ENCODE measurements around the gene VAV3. TPM values are rescaled to one million over a fixed set of nuclear protein-coding genes. Genes with fewer than 3 reads are reported as not detected.
A peak's percentile ranks its signal among the peaks of the same experiment; 100 is the strongest.

VAV3 gene
- total and polyA plus RNA-seq, 2 of the 8 experiments (the other 6 are each of a cell fraction or from before 2014, with no cell fraction given), result 2.9 to 7.9 TPM

DNA sequence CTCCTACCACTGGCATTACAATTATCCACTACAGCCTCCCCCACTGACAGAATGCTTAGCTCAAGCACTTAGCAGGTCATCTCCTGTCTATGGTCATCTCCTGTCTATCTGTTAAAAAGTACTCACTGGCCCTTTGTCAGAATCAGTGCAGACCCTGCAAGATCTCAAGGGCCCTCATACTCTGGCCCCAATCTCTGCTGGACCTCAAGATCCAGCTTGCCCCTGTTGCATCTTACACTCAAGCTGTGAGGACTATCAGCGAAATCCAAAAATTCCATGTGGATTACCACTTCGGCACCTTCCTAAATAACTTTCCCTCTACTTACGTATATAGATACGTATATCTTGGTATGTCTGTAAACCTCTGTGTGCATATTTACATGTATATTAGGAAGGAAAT, 101.6 kb downstream of the VAV3 start:
- Histone ChIP-seq H3K9me3 (ENCODE audit: insufficient read depth in 2 of 2, low read depth in 1 of 2, low read length in 1 of 2) (no peaks in the 10 kb centered on the region), H3K23me2 (ENCODE audit: low read depth, low read length) (no peaks in the 10 kb centered on the region; the same call in 1 of the 2 replicates), H3K4ac (replicated peaks; ENCODE audit: insufficient read length, low read depth, low read length) (no peak overlapping the region), H3K27me3 (replicated peaks in 1 of 4; ENCODE audit: control insufficient read depth in 3 of 4, extremely low read depth in 1 of 4, insufficient read depth in 3 of 4, low read length in 3 of 4) (no peaks in the 10 kb centered on the region), H2AFZ (ENCODE audit: low read length) (no peak overlapping the region), H3K18ac (ENCODE audit: extremely low read depth, low read length) (no peak overlapping the region), H3K79me1 (ENCODE audit: low read depth, low read length) (no peaks in the 10 kb centered on the region), H2BK120ac (replicated peaks; ENCODE audit: low read depth, low read length) (no peak overlapping the region), H4K20me1 (replicated peaks in 1 of 2; ENCODE audit: control insufficient read depth in 1 of 2, insufficient read depth in 2 of 2, low read length in 2 of 2) (no peaks in the 10 kb centered on the region), H3K4me1 (replicated peaks in 1 of 4; ENCODE audit: control insufficient read depth in 3 of 4, insufficient read depth in 4 of 4, low read length in 3 of 4) (peaks cover 5 to 11% (median 10%) of the 10 kb centered on the region in 4 experiments; a peak in 6 of 7 replicates), H2BK5ac (ENCODE audit: low read depth, low read length) (peak overlapping the region; percentile 21; the same call in 1 of the 2 replicates), H3K4me3 (ENCODE audit: extremely low read depth in 1 of 4, insufficient read depth in 2 of 4, low read depth in 3 of 4, low read length in 4 of 4) (no peak overlapping the region), H2AK5ac (ENCODE audit: low read depth, low read length) (no peak overlapping the region), H2BK20ac (ENCODE audit: low read length) (no peak overlapping the region), H4K8ac (ENCODE audit: extremely low read depth, insufficient read depth, low read length) (no peak overlapping the region), H4K91ac (replicated peaks; ENCODE audit: insufficient read length, low read length) (peak overlapping the region; percentile 27), H3K4me2 (ENCODE audit: insufficient read depth in 1 of 2, low read depth in 2 of 2, low read length in 2 of 2) (no peak overlapping the region), H3K9ac (replicated peaks in 1 of 4; ENCODE audit: extremely low read depth in 1 of 4, low read depth in 3 of 4, low read length in 3 of 4) (no peak overlapping the region), H3K27ac (ENCODE audit: low read depth, low read length) (no peak overlapping the region), H2BK12ac (ENCODE audit: low read depth, low read length) (peak overlapping the region; percentile 13; the same call in 1 of the 2 replicates), H4K5ac (ENCODE audit: insufficient read length, low read depth, low read length) (no peak overlapping the region), H2BK15ac (ENCODE audit: low read length) (0 out of 2 replicates have a peak overlapping the region, but pooled peaks have one; percentile 34), H3K23ac (ENCODE audit: insufficient read length) (no peak overlapping the region), H3K14ac (ENCODE audit: insufficient read length) (no peak overlapping the region), H3K79me2 (ENCODE audit: control insufficient read depth in 1 of 2, insufficient read depth in 2 of 2, low read length in 2 of 2) (no peaks in the 10 kb centered on the region), H3K56ac (replicated peaks; ENCODE audit: insufficient read length, low read depth, low read length) (no peak overlapping the region), H3K36me3 (ENCODE audit: control insufficient read depth in 2 of 4, insufficient read depth in 4 of 4, low read length in 3 of 4) (no peaks in the 10 kb centered on the region)
- ChIA-PET POLR2A (ENCODE audit: partially characterized antibody) (no interaction called here), CTCF (ENCODE audit: partially characterized antibody) (interaction anchor here (0.6 to 1.1 kb wide), 3 partner anchors 14 to 21 kb away, joined by 3 to 4 read pairs (median 3); no protein-coding TSS in a partner anchor)
- FAIRE-seq, result no peak
- TF ChIP-seq POLR2A (IDR thresholded peaks at IDR 0.05; ENCODE audit: control extremely low read depth in 1 of 2, low read depth in 2 of 2, low read length in 2 of 2) (no peak), TCF12 (IDR thresholded peaks at IDR 0.05; ENCODE audit: low read depth, low read length) (no peak), KDM1A (IDR thresholded peaks at IDR 0.05; ENCODE audit: borderline replicate concordance, low read length) (no peak), BACH1 (IDR thresholded peaks at IDR 0.05; ENCODE audit: low read length) (no peak), ZNF274 (IDR thresholded peaks at IDR 0.05; ENCODE audit: borderline replicate concordance, extremely low read depth, low read length) (no peak), SP4 (IDR thresholded peaks at IDR 0.05; ENCODE audit: low read length) (no peak)
- TF ChIP-seq, protein P1, sequence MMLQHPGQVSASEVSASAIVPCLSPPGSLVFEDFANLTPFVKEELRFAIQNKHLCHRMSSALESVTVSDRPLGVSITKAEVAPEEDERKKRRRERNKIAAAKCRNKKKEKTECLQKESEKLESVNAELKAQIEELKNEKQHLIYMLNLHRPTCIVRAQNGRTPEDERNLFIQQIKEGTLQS (IDR thresholded peaks at IDR 0.05; ENCODE audit: insufficient read depth, low read depth, low read length), result no peak
- TF ChIP-seq, protein P2, sequence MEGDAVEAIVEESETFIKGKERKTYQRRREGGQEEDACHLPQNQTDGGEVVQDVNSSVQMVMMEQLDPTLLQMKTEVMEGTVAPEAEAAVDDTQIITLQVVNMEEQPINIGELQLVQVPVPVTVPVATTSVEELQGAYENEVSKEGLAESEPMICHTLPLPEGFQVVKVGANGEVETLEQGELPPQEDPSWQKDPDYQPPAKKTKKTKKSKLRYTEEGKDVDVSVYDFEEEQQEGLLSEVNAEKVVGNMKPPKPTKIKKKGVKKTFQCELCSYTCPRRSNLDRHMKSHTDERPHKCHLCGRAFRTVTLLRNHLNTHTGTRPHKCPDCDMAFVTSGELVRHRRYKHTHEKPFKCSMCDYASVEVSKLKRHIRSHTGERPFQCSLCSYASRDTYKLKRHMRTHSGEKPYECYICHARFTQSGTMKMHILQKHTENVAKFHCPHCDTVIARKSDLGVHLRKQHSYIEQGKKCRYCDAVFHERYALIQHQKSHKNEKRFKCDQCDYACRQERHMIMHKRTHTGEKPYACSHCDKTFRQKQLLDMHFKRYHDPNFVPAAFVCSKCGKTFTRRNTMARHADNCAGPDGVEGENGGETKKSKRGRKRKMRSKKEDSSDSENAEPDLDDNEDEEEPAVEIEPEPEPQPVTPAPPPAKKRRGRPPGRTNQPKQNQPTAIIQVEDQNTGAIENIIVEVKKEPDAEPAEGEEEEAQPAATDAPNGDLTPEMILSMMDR (IDR thresholded peaks at IDR 0.05; ENCODE audit: control extremely low read depth in 1 of 3, insufficient read depth in 1 of 3, low read depth in 1 of 3, low read length in 3 of 3), result no peak
- no peak for DNase-seq (ENCODE audit: low read depth in 1 of 2, low spot score in 2 of 2)
- WGBS, 2 experiments (ENCODE audit: extremely low coverage in 1 of 2, insufficient coverage in 1 of 2, insufficient read length in 1 of 2, insufficient replicate concordance in 2 of 2, low coverage in 1 of 2, low lambda C conversion rate in 2 of 2, missing lambda C conversion rate in 1 of 2), result 69% methylated on average over 4 of the region's 4 CpGs; no CpG with 5 or more reads in 1 of the 2 experiments
